HG02852 (cell line): Measurements from ENCODE around the gene BRK1.
"Not testable (repeated sequence)": the region's sequence is repeated elsewhere in the genome, so short reads cannot be mapped to it uniquely, and the experiment has no call there.

Experiments
- ATAC-seq: cut with Tn5 transposase; IDR thresholded peaks from one replicate; pipeline ENCODE4 v1.9.1; 2021; ENCODE audit warnings: mild to moderate bottlenecking, moderate library complexity; ENCODE audit not compliant: unreplicated experiment

Gene BRK1

DNA sequence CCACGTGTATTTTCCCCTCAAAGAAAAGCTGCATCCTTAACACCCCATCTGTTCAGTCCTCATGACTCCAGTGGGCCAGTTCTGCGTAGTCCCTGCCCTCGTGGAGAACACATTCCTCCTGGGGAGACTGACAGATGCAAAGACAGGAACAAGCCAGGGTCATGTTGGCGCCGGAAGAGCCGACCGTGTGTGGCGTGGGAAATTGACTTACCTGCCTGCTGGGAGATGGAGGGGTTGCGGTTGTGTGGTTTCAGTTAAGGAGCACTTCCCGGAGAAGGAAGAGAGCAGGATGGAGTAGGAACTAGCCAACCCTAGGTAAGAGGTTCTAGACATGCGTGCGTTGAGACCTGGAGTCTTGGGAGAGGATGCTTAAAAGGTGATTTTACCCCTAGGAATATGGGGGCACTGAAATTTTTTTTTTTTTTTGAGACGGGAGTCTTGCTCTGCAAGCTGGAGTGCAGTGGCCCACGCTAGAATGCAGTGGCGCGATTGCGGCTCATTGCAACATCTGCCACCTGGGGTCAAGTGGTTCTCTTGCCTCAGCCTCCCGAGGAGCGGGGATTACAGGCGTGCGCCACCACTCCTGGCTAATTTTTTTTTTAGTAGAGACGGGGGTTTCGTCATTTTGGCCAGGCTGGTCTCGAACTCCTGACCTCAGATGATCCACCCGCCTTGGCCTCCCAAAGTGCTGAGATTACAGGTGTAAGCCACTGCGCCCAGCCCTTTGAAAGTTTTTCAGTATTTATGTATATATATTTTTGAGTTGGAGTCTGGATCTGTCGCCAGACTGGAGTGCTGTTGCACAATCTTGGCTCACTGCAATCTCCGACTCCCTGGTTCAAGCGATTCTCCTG, 27.5 kb downstream of the BRK1 start:
- ATAC-seq = no peak

DNA sequence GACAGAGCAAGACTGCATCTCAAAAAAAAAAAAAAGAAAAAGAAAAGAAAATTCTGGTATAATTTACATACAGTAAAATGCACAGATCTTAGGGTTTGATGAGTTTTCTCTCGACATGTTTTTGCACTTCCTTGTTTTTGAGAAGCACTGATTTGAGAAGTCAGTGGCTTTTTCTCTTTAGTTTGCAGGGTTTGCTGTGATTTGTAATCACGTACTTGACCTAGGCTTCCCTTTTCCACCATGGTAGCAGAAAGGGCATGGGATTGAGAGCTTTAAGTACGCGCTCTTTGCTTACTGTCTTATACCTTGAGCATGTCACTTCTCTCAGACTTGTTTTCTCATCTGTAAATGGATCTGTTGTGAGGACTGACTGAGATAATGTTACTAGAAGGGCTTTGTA, 30.2 kb downstream of the BRK1 start:
- ATAC-seq = no peak

DNA sequence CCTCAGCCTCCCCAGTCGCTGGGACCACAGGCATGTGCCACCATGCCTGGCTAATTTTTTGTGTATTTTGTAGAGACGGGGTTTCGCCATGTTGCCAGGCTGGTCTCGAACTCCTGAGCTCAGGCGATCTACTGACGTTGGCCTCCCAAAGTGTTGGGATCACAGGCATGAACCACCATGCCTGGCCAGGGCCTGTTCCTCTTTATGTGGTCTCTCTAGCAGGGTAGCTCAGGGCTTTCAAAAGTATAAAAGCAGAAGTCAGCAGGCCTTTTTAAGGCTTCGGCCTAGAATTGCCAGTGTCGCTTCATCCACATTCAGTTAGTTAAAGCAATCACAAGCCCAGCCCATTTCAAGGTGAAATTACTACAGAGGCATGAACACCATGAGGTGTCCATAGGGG, 33.8 kb downstream of the BRK1 start:
- no peak for ATAC-seq

DNA sequence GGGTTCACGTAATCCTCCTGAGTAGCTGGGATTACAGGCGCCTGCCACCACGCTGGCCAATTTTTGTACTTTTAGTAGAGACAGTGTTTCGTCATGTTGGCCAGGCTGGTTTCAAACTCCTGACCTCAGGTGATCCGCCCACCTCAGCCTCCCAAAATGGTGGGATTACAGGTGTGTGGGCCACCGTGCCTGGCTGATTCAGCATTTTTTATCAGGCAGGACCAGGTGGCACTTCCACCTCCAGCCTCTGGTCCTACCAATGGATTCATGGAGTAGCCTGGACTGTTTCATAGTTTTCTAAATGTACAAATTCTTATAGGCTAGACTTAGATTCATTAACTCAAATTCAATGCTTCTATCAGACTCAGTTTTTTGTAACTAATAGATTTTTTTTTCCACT, 35.5 kb downstream of the BRK1 start:
- ATAC-seq = no peak

DNA sequence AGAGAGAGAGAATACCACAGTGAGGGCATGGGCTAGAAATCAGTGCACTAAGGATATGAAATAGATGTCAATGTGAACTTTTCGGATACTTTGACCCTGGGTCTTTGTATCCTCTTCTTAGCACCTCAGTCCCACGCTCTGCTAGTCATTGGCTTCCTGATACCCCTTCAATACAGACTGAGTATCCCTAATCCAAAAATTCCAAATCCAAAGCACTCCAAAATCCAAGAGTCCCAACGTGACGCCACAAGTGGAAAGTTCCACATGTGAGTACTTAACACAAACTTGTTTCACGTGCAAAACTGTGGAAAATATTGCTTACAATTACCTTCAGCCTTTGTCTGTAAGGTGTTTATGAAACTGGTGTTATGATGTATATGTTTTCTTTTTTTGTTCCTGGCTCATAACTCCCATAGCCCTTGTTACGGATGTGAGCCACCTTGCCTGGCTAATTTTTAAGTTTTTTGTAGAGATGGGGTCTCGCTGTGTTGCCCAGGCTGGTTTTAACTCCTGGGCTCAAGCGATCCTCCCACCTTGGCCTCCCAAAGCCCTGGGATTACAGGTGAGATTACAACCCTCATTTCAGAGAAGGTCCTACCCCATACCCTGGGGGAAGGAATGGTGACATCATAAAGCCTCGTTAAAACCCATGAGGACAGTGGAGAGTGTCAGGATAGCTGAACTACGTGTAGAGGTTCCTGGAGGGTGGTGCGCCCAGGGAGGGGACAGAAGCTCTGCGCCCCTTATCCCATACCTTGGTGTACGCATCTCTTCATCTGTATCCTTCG, 39.1 kb downstream of the BRK1 start:
- ATAC-seq = no peak

DNA sequence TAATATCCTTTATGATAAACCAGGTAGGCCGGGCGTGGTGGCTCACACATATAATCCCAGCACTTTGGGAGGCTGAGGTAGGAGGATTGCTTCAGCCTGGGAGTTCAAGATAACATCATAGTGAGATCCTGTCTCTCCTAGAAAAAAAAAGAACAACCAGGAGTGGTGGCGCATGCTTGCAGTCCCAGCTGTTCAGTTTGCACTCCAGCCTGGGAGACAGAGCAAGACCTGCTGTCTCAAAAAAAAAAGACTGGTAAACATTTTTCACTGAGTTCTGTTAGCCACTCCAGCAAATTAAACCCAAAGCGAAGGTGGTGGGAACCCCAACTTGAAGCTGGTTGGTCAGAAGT, 39.6 kb downstream of the BRK1 start:
- ATAC-seq = no peak

DNA sequence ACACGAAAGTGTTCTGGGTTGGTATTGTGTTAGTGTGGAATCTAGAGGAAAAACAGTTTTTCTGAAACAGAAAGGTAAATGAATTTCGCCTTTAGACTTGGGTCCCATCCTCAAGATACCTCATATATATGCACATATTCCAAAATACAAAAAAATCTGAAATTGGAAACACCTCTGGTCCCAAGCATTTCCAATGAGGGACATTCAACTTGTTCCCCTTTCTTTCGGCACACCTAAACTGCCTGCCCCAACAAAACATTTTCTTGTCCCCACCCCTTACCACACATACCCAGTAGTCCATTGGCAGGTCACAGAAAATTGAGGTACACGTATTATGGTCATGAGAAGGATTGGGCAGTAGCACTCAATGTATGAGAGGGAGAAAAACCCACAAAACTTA, 40.2 kb downstream of the BRK1 start:
- ATAC-seq = no peak

DNA sequence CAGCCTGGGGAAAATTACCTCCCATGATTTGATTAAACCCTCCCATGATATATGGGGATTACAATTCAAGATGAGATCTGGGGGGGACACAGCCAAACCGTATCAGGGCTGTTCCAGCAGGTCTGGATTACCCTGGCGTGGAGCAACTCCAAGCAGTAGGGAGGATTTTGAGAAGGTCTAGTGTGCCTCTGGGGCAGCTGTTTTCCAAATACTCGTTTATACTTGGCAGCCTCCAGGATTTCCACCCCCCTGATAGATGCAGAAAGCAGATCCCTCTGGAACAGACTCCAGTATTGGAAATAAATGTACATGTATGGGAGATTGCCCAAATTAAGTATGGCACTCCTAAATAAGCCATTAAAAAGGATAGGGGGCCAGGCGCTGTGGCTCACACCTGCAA, 41.6 kb downstream of the BRK1 start:
- no peak for ATAC-seq

DNA sequence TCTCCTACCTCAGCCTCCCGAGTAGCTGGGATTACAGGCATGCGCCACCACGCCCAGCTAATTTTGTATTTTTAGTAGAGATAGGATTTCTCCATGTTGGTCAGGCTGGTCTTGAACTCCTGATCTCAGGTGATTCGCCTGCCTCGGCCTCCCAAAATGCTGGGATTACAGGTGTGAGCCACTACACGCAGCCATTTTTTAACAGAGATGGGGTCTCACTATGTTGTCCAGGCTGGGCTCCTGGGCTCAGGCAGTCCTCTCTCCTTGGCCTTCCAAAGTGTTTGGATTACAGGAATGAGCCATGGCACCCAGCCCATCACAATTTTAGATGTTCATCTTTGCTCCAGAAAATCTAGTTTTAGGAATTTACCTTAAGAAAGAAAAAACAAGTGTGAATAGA, 43.1 kb downstream of the BRK1 start:
- ATAC-seq = not testable (repeated sequence)

DNA sequence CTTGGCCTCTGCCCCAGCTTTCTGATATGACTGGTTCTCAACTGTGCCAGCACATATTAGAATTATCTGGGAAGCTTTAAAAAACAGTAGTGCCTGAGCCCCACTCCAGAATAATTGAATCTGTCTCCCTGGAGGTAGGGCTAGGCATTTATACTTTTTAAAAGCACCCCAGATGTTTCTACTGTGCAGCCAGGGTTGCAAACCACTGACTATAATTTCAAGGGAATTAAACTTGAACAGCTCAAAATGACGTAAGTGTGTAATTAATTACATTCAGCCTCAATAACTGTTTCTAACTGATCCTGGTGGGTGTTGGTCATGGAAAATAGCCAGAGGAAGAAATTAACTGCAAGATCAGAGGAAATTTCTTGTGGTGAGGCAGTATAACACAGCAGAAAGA, 44.9 kb downstream of the BRK1 start:
- ATAC-seq = no peak

DNA sequence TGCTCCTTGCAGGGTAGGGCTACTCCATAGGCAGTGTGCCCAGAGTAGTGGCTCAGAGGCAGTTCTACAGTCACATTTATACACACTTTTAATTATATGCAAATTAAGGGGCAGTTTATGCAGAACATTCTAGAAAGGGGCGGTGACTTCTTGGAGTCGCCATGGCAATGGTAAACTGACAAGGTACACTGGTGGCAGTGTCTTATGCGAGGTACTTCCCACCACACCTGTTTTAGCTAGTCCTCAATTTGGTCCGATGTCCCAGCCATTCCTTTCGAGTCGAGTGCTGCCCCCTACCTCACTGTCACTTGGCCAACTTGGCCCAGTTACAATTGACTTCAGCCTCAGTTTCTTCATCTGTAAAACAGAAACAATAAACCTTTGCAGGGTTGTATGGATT, 45.5 kb downstream of the BRK1 start:
- ATAC-seq = no peak

DNA sequence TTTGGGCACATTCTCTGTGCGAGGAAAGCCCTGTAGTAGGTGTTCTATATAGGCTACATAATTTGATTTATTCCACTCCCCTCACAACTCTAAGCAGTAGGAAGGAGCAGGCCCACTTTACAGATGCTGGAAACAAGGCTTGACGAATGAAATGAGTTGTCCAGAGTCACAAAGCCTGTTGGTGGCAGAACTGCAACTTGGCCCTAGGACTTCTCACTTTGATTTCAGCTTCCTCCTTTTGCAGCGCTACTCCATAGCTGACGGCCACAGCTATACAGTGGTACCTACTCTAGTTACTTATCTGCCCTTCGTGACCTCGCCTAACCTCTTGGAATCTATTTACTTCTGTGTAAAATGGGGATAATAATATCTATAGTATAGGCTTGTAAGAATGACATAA, 46.7 kb downstream of the BRK1 start:
- no peak for ATAC-seq

DNA sequence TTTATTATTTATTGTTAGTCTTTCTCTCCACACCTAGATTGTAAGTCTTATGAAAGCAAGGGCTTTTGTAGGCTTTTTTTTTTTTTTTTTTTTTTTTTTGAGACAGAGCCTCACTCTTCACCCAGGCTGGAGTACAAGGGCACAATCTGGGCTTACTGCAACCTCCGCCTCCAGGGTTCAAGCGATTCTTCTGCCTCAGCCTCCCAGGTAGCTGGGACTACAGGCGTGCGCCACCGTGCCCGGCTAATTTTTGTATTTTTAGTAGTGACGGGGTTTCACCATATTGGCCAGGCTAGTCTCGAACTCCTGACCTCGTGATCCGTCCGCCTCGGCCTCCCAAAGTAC, 48.7 kb downstream of the BRK1 start:
- ATAC-seq = not testable (repeated sequence)

DNA sequence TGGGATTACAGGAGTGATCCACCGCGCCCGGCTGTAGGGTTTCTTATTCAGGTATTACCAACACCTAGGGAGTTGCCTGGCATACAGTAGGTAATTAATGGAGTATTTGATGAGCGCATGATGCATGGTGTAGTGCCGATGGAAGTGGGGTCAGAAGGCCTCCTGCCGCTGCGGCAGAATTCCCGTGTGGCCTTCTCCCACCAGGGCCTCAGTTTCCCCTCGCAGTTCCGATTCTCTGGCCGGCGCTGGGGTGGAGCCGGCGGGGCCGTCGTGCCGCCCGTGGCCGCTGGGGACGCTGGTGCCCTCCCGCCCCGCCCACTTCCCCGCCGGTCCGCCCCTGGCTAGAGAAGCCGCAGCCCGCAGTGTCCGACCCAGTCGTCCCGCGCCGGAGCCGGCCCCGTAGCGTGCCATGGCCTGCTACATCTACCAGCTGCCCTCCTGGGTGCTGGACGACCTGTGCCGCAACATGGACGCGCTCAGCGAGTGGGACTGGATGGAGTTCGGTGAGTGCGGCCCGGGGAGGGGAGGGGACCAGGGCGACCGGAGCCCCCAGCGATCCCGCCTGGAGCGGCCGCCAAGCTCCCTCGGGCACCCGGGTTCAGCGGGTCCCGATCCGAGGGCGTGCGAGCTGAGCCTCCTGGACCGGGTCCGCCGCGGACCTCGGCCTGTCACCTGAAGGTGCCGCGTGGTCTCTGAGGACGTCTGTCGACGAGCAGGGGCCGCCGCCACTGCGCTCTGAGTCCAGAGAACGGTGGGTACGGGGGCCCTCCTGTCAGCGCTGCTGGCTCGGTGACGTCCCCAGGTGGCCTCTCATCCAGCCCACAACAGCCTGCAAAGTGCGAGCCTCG, 49.3 kb downstream of the BRK1 start, which contains the start of gene IRAK2:
Gene IRAK2, plus strand, starts transcription at position 374 of the 848 bp plus-strand sequence. Its CDS starts 36 bp downstream, at position 410.
- peak; percentile 83 for ATAC-seq

DNA sequence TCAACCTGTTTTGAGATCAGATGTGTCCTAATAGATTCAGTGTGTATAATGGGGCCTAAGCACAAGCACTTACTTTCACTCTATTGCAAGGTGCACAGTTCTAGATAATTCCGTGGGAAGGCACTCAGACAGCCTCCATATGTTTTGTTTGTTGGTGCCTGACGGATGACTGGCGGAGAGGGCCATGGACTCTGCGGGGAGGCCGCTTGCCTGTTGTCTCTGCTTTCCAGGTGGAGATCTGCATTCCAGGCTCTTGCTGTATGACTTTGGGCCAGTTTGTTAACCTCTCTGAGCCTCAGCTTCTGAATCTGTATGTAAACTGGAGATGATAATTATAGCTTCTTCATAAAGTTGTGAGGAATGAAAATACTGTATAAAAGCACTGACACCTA, 50.7 kb downstream of the BRK1 start:
- no peak for ATAC-seq

DNA sequence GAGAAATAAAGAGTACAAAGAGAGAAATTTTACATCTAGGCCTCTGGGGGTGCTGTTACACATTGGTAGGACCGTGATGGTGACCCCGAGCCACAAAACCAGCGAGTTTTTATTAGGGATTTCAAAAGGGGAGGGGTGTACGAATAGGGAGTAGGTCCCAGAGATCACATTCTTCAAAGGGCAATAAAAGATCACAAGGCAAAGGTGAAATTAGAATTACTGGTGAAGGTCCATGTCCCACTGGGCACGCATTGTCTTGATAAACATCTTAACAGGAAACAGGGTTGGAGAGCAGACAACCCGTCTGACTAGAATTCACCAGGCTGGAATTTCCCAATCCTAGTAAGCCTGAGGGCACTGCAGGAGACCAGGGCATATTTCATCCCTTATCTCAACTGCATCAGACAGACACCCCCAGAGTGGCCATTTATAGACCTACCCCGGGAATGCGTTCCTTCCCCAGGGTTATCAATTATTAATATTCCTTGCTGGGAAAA, 53.6 kb downstream of the BRK1 start:
- no peak for ATAC-seq

DNA sequence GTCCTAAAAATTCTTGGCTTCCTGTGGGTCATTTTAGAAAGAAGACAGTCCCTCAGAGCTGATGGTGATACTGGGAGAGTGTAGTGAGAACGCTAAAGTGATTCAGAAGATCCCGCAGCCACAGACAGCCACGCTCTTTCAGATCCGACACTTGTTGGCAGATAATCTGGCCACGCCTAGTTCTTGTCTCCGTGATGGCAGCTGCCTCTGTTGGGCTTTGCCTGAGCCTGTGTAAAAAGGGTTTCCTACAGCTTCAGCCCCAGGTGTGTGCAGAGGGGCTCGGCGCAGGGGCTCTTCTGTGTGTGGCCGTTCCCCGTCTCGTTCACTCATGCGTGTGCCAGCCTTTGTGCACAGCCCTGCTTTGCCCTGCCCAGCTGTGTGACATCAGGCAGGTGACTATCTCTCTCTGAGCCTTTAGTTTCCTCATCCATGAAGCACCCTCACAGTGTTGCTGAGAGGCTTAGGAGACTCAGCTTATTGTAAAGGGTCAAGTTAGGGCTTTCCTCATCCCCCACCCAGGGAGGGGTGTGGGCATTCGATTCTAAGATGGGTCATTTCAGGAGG, 55.5 kb downstream of the BRK1 start:
- no peak for ATAC-seq

DNA sequence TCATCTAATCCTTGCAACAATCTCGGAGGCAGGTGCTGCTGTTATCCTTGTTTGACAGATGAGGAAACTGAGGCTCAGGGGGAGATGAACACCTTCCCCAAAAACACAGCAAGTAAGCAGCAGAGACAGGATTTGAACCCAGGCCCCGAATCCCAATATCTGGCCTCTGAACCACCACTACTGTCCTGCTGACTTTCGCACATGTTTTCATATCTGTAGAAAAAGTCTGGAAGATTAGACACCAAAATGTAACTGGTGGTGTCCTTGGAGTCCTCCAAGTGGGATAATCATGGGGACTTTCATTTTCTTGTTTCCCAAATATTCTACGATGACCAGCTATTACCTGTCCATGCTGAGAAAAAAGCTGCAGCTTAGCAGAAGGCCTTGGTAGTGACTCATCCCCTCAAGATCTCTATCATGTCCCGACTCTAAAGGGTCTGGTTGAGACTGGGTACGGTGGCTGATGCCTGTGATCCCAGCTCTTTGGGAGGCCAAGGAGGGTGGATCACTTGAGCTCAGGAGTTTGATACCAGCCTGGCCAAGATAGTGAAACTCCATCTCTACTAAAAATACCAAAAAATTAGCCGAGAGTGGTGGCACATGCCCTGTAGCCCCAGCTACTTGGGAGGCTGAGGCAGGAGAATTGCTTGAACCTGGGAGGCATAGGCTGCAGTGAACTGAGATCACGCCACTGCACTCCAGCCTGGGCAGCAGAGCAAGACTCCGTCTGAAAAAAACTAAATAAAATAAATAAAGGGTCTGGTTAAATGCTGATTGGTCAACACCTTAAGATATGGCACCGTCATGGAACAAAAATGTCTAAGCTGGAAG, 57.8 kb downstream of the BRK1 start:
- no peak for ATAC-seq

DNA sequence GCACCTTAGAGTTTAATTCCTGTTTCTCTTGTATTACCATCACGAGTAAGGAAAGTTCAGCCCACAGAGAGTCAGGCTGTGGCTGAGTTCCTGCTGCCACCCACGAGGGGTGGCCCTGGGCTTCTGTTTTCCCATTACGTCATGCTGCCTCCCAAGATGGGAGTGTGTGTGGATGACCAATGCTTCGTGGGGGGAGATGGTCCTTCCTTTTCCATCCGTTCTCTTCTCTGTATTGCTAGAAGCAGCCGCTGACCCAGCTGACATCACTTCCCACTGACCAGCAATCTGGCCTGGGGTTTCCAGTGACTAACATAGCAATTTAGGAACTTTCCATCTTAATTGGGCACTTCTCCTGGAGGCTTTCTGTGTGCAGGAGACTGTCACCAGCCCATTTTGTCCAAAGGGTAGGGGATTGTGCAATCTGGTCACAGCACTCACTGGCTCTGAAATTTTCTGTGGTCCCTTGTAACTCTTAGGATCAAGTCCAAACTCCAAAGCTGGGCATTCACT, 58.5 kb downstream of the BRK1 start:
- no peak for ATAC-seq

DNA sequence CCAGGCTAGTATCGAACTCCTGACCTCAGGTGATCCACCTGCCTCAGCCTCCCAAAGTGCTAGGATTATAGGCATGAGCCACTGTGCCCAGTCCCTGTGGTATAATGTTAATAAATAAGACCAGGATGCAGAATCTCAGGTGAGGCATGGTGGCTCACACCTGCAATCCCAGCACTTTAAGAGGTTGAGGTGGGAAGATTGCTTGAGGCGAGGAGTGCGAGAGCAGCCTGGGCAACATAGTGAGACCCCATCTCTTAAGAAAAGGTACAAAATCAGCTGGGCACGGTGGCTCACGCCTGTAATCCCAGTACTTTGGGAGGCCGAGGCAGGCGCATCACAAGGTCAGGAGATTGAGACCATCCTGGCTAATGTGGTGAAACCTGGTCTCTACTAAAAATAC, 59.9 kb downstream of the BRK1 start:
- ATAC-seq = not testable (repeated sequence)
